ENCODE data around the gene MYDGF.

- TF ChIP-seq GATA3 (IDR thresholded peaks at IDR 0.05; ENCODE audit: low read depth, low read length) = no peak
- no peak for TF ChIP-seq GATA2 (IDR thresholded peaks at IDR 0.05; ENCODE audit: low read depth, low read length)
These were observed 15.4 kb downstream of the MYDGF start for GRCh38 chr19:4654437-4655361.
